ENCODE measurements around the gene RASA3. TPM values are rescaled to one million over a fixed set of nuclear protein-coding genes. Genes with fewer than 3 reads are reported as not detected.

RASA3 gene
- total RNA-seq, 2 donors from 2014 or later = 8.6 to 12.5 TPM

GRCh38 chr13:114049626-114050101, 82.8 kb downstream of the RASA3 start:
- TF ChIP-seq POLR2A (IDR thresholded peaks at IDR 0.05) = no peak
- H3K4me1 ChIP-seq (replicated peaks) = no peaks in the 10 kb centered on the region
- no peak overlapping the region for H3K27ac ChIP-seq
- WGBS = 93% methylated on average over 18 of the region's 18 CpGs
- no peaks in the 10 kb centered on the region for H3K36me3 ChIP-seq
- H3K4me3 ChIP-seq = no peak overlapping the region
- intact Hi-C loops (cut with DNase I) = no loop called here
- DNase-seq (ENCODE audit: low spot score) = no peak
- H3K27me3 ChIP-seq (replicated peaks; ENCODE audit: insufficient read depth) = no peaks in the 10 kb centered on the region
- no peaks in the 10 kb centered on the region for H3K9me3 ChIP-seq

GRCh38 chr13:114049026-114049425, 83.4 kb downstream of the RASA3 start:
- no peaks in the 10 kb centered on the region for H3K27me3 ChIP-seq (replicated peaks; ENCODE audit: insufficient read depth)
- H3K27ac ChIP-seq = no peak overlapping the region
- no peak overlapping the region for H3K4me3 ChIP-seq
- no peak for DNase-seq (ENCODE audit: low spot score)
- 82% methylated on average over 15 of the region's 15 CpGs for WGBS
- H3K36me3 ChIP-seq = no peaks in the 10 kb centered on the region
- H3K9me3 ChIP-seq = no peaks in the 10 kb centered on the region
- intact Hi-C loops (cut with DNase I) = no loop called here
- TF ChIP-seq POLR2A (IDR thresholded peaks at IDR 0.05) (no peak), CTCF (IDR thresholded peaks at IDR 0.05) (no peak), POLR2AphosphoS5 (IDR thresholded peaks at IDR 0.05) (no peak)
- no peaks in the 10 kb centered on the region for H3K4me1 ChIP-seq (replicated peaks)

GRCh38 chr13:114048443-114048842, 84.0 kb downstream of the RASA3 start:
- Histone ChIP-seq H3K27ac (no peak overlapping the region), H3K9me3 (no peaks in the 10 kb centered on the region), H3K4me1 (replicated peaks) (no peaks in the 10 kb centered on the region), H3K27me3 (replicated peaks; ENCODE audit: insufficient read depth) (no peaks in the 10 kb centered on the region), H3K4me3 (no peak overlapping the region), H3K36me3 (no peaks in the 10 kb centered on the region)
- DNase-seq (ENCODE audit: low spot score) = no peak
- intact Hi-C loops (cut with DNase I) = no loop called here
- TF ChIP-seq CTCF (IDR thresholded peaks at IDR 0.05) (no peak), POLR2AphosphoS5 (IDR thresholded peaks at IDR 0.05) (no peak), POLR2A (IDR thresholded peaks at IDR 0.05) (no peak)
- WGBS = 96% methylated on average over 31 of the region's 33 CpGs

GRCh38 chr13:114047358-114047881, 85.0 kb downstream of the RASA3 start:
- Histone ChIP-seq H3K36me3 (no peaks in the 10 kb centered on the region), H3K27ac (no peak overlapping the region), H3K27me3 (replicated peaks; ENCODE audit: insufficient read depth) (no peaks in the 10 kb centered on the region), H3K9me3 (no peaks in the 10 kb centered on the region), H3K4me1 (replicated peaks) (no peaks in the 10 kb centered on the region), H3K4me3 (no peak overlapping the region)
- WGBS = 84% methylated on average over 19 of the region's 19 CpGs
- intact Hi-C loops (cut with DNase I) = no loop called here
- DNase-seq (ENCODE audit: low spot score) = no peak
- TF ChIP-seq POLR2A (IDR thresholded peaks at IDR 0.05) = no peak

GRCh38 chr13:114046431-114046975, 85.9 kb downstream of the RASA3 start:
- Histone ChIP-seq H3K9me3 (no peaks in the 10 kb centered on the region), H3K36me3 (no peaks in the 10 kb centered on the region), H3K27ac (no peak overlapping the region), H3K27me3 (replicated peaks; ENCODE audit: insufficient read depth) (no peaks in the 10 kb centered on the region), H3K4me3 (no peak overlapping the region), H3K4me1 (replicated peaks) (no peaks in the 10 kb centered on the region)
- intact Hi-C loops (cut with DNase I) = no loop called here
- TF ChIP-seq POLR2AphosphoS5 (IDR thresholded peaks at IDR 0.05) (no peak), CTCF (IDR thresholded peaks at IDR 0.05) (no peak), POLR2A (IDR thresholded peaks at IDR 0.05) (no peak)
- DNase-seq (ENCODE audit: low spot score) = no peak
- 61% methylated on average over 14 of the region's 14 CpGs for WGBS

GRCh38 chr13:114045113-114045735, 87.2 kb downstream of the RASA3 start:
- Histone ChIP-seq H3K4me3 (no peak overlapping the region), H3K27ac (no peak overlapping the region), H3K4me1 (replicated peaks) (no peaks in the 10 kb centered on the region), H3K9me3 (no peaks in the 10 kb centered on the region), H3K27me3 (replicated peaks; ENCODE audit: insufficient read depth) (no peaks in the 10 kb centered on the region), H3K36me3 (no peaks in the 10 kb centered on the region)
- TF ChIP-seq POLR2A (IDR thresholded peaks at IDR 0.05) (no peak), CTCF (IDR thresholded peaks at IDR 0.05) (no peak), POLR2AphosphoS5 (IDR thresholded peaks at IDR 0.05) (no peak)
- intact Hi-C loops (cut with DNase I) = no loop called here
- WGBS = 87% methylated on average over 21 of the region's 21 CpGs
- DNase-seq (ENCODE audit: low spot score) = no peak
